MM.1S (cell line): ENCODE data around the gene SNAPC1.
"Not testable (repeated sequence)": the region's sequence is repeated elsewhere in the genome, so short reads cannot be mapped to it uniquely, and the experiment has no call there.

ENCODE experiments used
- DNase-seq: peaks from one replicate; pipeline ENCODE4 v3.0.0-alpha.2; 2015
- H2AFZ ChIP-seq: fragments of 300-600 bp; sonication (generic); 2 replicates; pipeline ENCODE4 v1.6.0; 2016; ENCODE audit warnings: antibody characterized with exemption, low read length
- H3F3A ChIP-seq: fragments of 300-600 bp; sonication (generic); 2 replicates; pipeline ENCODE4 v1.6.1; 2016; ENCODE audit warnings: mild to moderate bottlenecking, antibody characterized with exemption, low read length, moderate library complexity, mixed read lengths; ENCODE audit not compliant: insufficient read depth
- H3K27ac ChIP-seq: fragments of 300-600 bp; sonication (generic); 2 replicates; pipeline ENCODE4 v1.5.1; 2016; ENCODE audit warnings: mild to moderate bottlenecking, low read length
- H3K27me3 ChIP-seq: fragments of 300-600 bp; sonication (generic); replicated peaks from 2 replicates; pipeline ENCODE4 v1.6.0; 2016; ENCODE audit warnings: low read length; ENCODE audit not compliant: insufficient read depth
- H3K36me3 ChIP-seq: fragments of 300-600 bp; sonication (generic); replicated peaks from 2 replicates; pipeline ENCODE4 v1.6.1; 2016; ENCODE audit warnings: mild to moderate bottlenecking, low read length, mixed read lengths; ENCODE audit not compliant: insufficient read depth
- H3K4me1 ChIP-seq: fragments of 300-600 bp; sonication (generic); 2 replicates; pipeline ENCODE4 v1.6.1; 2016; ENCODE audit warnings: low read length, mixed read lengths
- H3K4me2 ChIP-seq: fragments of 300-600 bp; sonication (generic); 2 replicates; pipeline ENCODE4 v1.6.0; 2016; ENCODE audit warnings: low read depth, low read length
- H3K4me3 ChIP-seq: fragments of 300-600 bp; sonication (generic); 2 replicates; pipeline ENCODE4 v1.5.1; 2016; ENCODE audit warnings: low read length, mixed read lengths
- H3K79me2 ChIP-seq: fragments of 300-600 bp; sonication (generic); 2 replicates; pipeline ENCODE4 v1.6.1; 2016; ENCODE audit warnings: mixed run types, low read length, mixed read lengths
- H3K9ac ChIP-seq: fragments of 300-600 bp; sonication (generic); 2 replicates; pipeline ENCODE4 v1.6.1; 2016; ENCODE audit warnings: low read length, mixed read lengths
- H3K9me2 ChIP-seq: fragments of 300-600 bp; sonication (generic); replicated peaks from 2 replicates; pipeline ENCODE4 v1.6.1; 2016; ENCODE audit warnings: mild to moderate bottlenecking, low read length, mixed read lengths; ENCODE audit not compliant: insufficient read depth
- H3K9me3 ChIP-seq: fragments of 300-600 bp; sonication (generic); replicated peaks from 2 replicates; pipeline ENCODE4 v1.6.1; 2016; ENCODE audit warnings: mild to moderate bottlenecking, low read length, mixed read lengths; ENCODE audit not compliant: insufficient read depth
- H4K20me1 ChIP-seq: fragments of 300-600 bp; sonication (generic); 2 replicates; pipeline ENCODE4 v1.6.1; 2016; ENCODE audit warnings: mild to moderate bottlenecking, low read length, moderate library complexity, mixed read lengths; ENCODE audit not compliant: insufficient read depth
- EZH2 ChIP-seq: fragments of 300-600 bp; sonication (generic); optimal IDR thresholded peaks from 2 replicates; pipeline ENCODE3; 2017; ENCODE audit warnings: low read depth, mild to moderate bottlenecking, antibody characterized with exemption, low read length, mixed read lengths
- EZH2phosphoT487 ChIP-seq: fragments of 300-600 bp; sonication (generic); IDR thresholded peaks from 2 replicates; pipeline ENCODE4 v1.6.1; 2018; ENCODE audit warnings: antibody characterized with exemption, low read length
- TF ChIP-seq, protein P1 (sequence below): fragments of 300-600 bp; sonication (generic); IDR thresholded peaks from 2 replicates; pipeline ENCODE4 v1.5.1; 2016; ENCODE audit warnings: antibody characterized with exemption, low read length, mixed read lengths

Gene SNAPC1

DNA sequence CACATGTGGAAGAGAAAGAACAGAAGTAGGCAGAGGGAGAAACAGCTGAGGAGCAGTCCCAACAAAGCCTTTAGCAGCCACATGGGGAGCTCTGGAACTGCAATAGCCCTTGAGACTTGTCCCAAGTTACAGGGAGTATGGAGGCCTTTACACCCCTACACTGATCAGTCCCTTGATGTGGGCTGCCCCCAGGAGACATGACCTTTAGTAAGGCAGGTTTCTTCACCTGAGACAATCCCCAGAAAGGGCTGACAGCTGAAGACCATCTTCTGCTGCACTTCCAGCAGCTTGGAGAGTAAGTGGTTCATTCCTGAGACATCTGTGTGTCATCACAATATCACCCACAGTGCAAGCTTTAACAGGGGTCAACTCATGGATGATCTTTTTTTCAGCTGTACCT is 8.6 kb upstream of the SNAPC1 start:
- no peaks in the 10 kb centered on the region for H3K9me2 ChIP-seq
- no peak for TF ChIP-seq EZH2phosphoT487
- TF ChIP-seq, protein P1, sequence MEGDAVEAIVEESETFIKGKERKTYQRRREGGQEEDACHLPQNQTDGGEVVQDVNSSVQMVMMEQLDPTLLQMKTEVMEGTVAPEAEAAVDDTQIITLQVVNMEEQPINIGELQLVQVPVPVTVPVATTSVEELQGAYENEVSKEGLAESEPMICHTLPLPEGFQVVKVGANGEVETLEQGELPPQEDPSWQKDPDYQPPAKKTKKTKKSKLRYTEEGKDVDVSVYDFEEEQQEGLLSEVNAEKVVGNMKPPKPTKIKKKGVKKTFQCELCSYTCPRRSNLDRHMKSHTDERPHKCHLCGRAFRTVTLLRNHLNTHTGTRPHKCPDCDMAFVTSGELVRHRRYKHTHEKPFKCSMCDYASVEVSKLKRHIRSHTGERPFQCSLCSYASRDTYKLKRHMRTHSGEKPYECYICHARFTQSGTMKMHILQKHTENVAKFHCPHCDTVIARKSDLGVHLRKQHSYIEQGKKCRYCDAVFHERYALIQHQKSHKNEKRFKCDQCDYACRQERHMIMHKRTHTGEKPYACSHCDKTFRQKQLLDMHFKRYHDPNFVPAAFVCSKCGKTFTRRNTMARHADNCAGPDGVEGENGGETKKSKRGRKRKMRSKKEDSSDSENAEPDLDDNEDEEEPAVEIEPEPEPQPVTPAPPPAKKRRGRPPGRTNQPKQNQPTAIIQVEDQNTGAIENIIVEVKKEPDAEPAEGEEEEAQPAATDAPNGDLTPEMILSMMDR: no peak
- TF ChIP-seq EZH2: no peak
- no peaks in the 10 kb centered on the region for H3K36me3 ChIP-seq
- no peaks in the 10 kb centered on the region for H4K20me1 ChIP-seq
- peaks cover 4% of the 10 kb centered on the region; the same call in 1 of the 2 replicates for H3F3A ChIP-seq
- no peak overlapping the region for H3K4me3 ChIP-seq
- no peaks in the 10 kb centered on the region for H3K4me1 ChIP-seq
- H3K27ac ChIP-seq: no peak overlapping the region
- H2AFZ ChIP-seq: no peak overlapping the region
- DNase-seq: no peak
- no peaks in the 10 kb centered on the region for H3K79me2 ChIP-seq
- H3K4me2 ChIP-seq: no peak overlapping the region
- no peaks in the 10 kb centered on the region for H3K9me3 ChIP-seq
- no peaks in the 10 kb centered on the region for H3K27me3 ChIP-seq
- H3K9ac ChIP-seq: no peak overlapping the region

DNA sequence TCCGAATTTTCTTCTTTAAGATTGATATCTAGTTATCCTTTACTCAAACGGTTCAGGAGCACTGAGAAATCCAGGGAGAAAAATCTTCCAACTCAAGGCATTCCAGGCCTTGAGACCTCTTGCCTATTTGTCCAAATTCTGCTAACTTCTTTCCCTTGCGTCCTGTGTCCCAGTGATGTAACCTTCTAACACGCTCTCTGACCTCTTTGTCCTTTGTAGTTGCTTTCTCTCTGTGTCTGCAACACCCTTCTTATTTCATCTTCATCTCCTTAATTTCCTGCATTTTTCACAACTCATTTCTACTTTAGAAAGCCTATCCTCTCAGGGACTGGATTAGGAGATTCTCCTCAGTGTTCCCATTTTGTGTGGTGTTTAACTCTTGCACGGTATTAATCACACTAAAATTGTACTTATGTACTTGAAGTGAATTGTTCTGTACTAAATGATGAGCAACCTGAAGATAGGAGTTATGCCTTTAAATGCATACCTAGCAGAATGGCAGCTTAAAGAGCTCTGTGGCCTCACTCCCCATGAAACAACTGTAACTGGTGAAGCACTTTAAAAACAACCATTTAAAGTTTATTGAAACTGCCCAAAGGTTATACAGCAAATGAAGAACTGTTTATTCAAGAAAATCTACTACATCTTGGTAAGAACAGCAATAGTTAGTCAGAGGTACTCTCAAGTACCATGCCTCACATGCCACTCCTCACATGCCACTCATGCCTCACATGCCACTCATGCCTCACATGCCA is 7.4 kb upstream of the SNAPC1 start:
- no peaks in the 10 kb centered on the region for H3K9me2 ChIP-seq
- no peaks in the 10 kb centered on the region for H3K79me2 ChIP-seq
- DNase-seq: no peak
- H2AFZ ChIP-seq: no peak overlapping the region
- no peak overlapping the region for H3K4me3 ChIP-seq
- no peak for TF ChIP-seq EZH2
- no peak for TF ChIP-seq EZH2phosphoT487
- TF ChIP-seq, protein P1: no peak
- H3K9ac ChIP-seq: no peak overlapping the region
- no peak overlapping the region for H3K27ac ChIP-seq
- H3F3A ChIP-seq: peaks cover 4% of the 10 kb centered on the region; the same call in 1 of the 2 replicates
- H3K36me3 ChIP-seq: no peaks in the 10 kb centered on the region
- H4K20me1 ChIP-seq: no peaks in the 10 kb centered on the region
- H3K4me1 ChIP-seq: no peaks in the 10 kb centered on the region
- no peaks in the 10 kb centered on the region for H3K9me3 ChIP-seq
- H3K4me2 ChIP-seq: no peak overlapping the region
- no peaks in the 10 kb centered on the region for H3K27me3 ChIP-seq

DNA sequence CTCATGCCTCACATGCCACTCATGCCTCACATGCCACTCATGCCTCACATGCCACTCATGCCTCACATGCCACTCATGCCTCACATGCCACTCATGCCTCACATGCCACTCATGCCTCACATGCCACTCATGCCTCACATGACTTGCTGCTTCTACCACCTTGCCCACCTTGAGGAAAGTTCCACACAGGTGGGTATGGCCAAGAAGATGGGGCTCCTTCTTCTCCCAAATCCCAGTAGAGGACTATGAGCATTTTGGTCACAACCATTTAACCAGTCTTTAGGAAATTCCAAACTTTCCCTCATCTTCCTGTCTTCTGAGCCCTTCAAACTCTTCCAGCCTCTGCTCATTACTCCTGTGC is 6.9 kb upstream of the SNAPC1 start:
- not testable (repeated sequence) for H3K9me2 ChIP-seq, H4K20me1 ChIP-seq, H3K79me2 ChIP-seq, DNase-seq, H3K4me2 ChIP-seq, H3K36me3 ChIP-seq, H3K4me1 ChIP-seq, H3K27ac ChIP-seq, H3K9me3 ChIP-seq, H3F3A ChIP-seq, H3K9ac ChIP-seq, H2AFZ ChIP-seq, H3K27me3 ChIP-seq, H3K4me3 ChIP-seq

DNA sequence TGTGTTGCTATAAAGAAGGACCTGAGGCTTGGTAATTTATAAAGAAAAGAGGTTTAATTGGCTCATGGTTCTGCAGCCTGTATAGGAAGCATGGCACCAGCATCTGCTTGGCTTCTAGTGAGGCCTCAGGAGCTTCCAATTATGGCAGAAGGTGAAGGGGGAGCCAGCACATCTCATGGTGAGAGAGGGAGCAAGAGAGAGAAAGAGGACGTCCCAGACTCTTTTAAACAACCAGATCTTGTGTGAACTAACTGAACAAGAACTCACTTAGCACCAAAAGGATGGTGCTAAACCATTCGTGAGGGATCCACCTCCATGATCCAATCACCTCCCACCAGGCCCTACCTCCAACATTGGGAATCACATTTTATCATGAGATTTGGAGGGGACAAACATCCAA is 6.1 kb upstream of the SNAPC1 start:
- Histone ChIP-seq H3K4me2 (no peak overlapping the region), H3K9me3 (no peaks in the 10 kb centered on the region), H3K27me3 (no peaks in the 10 kb centered on the region), H3K36me3 (no peaks in the 10 kb centered on the region), H3K79me2 (no peaks in the 10 kb centered on the region), H4K20me1 (no peaks in the 10 kb centered on the region), H3K4me3 (no peak overlapping the region), H2AFZ (no peak overlapping the region), H3F3A (no peaks in the 10 kb centered on the region), H3K27ac (no peak overlapping the region), H3K4me1 (no peaks in the 10 kb centered on the region), H3K9ac (no peak overlapping the region), H3K9me2 (no peaks in the 10 kb centered on the region)
- no peak for DNase-seq
- no peak for TF ChIP-seq EZH2phosphoT487
- TF ChIP-seq, protein P1: no peak
